HG02973 (cell line): ENCODE results near the gene OR6C1.
"Not testable (repeated sequence)": the region's sequence is repeated elsewhere in the genome, so short reads cannot be mapped to it uniquely, and the experiment has no call there.

Source experiments
- ATAC-seq: cut with Tn5 transposase; IDR thresholded peaks from one replicate; pipeline ENCODE4 v1.9.1; 2021; ENCODE audit warnings: moderate library complexity; ENCODE audit not compliant: unreplicated experiment

The OR6C1 gene

GRCh38 chr12:55314043-55314442, at the start of gene OR6C1:
Gene OR6C1, plus strand, starts transcription at chr12:55314343. Its CDS starts 6,257 bp downstream, at chr12:55320600.
- ATAC-seq: no peak

GRCh38 chr12:55280991-55281390, 33.2 kb upstream of the OR6C1 start:
- no peak for ATAC-seq

- no peak for ATAC-seq
These were observed 24.1 kb upstream of the OR6C1 start for GRCh38 chr12:55289999-55290398.

- no peak for ATAC-seq
These were observed 17.7 kb upstream of the OR6C1 start, which contains the start of gene OR6C6 for GRCh38 chr12:55296469-55296868. Gene OR6C6, minus strand, starts transcription at chr12:55296569. Its CDS starts 1,337 bp downstream, at chr12:55295232.

GRCh38 chr12:55320201-55320600, 6.1 kb downstream of the OR6C1 start:
- ATAC-seq: no peak

- not testable (repeated sequence) for ATAC-seq
These were observed 11.7 kb downstream of the OR6C1 start for GRCh38 chr12:55325801-55326200.

- ATAC-seq: no peak
These were observed 16.3 kb downstream of the OR6C1 start, which contains the start of gene OR6C3 for GRCh38 chr12:55330446-55330845. Gene OR6C3, plus strand, starts transcription at chr12:55330746. Its CDS starts 955 bp downstream, at chr12:55331701.

- no peak for ATAC-seq
These were observed 21.9 kb downstream of the OR6C1 start for GRCh38 chr12:55336002-55336401.

- ATAC-seq: not testable (repeated sequence)
These were observed 41.2 kb downstream of the OR6C1 start for GRCh38 chr12:55355338-55355737.

GRCh38 chr12:55362675-55363074, 48.5 kb downstream of the OR6C1 start, which contains the start of gene OR6C75:
Gene OR6C75, plus strand, starts transcription at chr12:55362975. Its CDS starts 2,136 bp downstream, at chr12:55365111.
- ATAC-seq: no peak

GRCh38 chr12:55365086-55365485, 50.9 kb downstream of the OR6C1 start:
- ATAC-seq: no peak
